Kidney epithelial cell (primary cell): ENCODE results near the gene PLA2G4E. TPM values are rescaled to one million over a fixed set of nuclear protein-coding genes. Genes with fewer than 3 reads are reported as not detected.

ENCODE experiments used
- DNase-seq: peaks from one replicate; pipeline ENCODE4 v3.0.0-alpha.2; 2010; ENCODE audit warnings: low read depth
- H3K27me3 ChIP-seq: 2 replicates; pipeline ENCODE4 v1.6.0; 2011; ENCODE audit warnings: low read length; ENCODE audit not compliant: control insufficient read depth, insufficient read depth
- H3K36me3 ChIP-seq: 2 replicates; pipeline ENCODE4 v1.5.1; 2011; ENCODE audit warnings: low read length; ENCODE audit not compliant: control insufficient read depth, insufficient read depth
- H3K4me3 ChIP-seq: 2 replicates; pipeline ENCODE4 v1.5.1; 2011; ENCODE audit warnings: low read depth, mild to moderate bottlenecking, control low read depth, low read length
- CTCF ChIP-seq: IDR thresholded peaks from 2 replicates; pipeline ENCODE4 v1.5.1; 2011; ENCODE audit warnings: mild to moderate bottlenecking, moderate library complexity, low read length, control low read depth, inconsistent platforms; ENCODE audit not compliant: insufficient read depth, poor library complexity, severe bottlenecking
- total RNA-seq: library from RNA; depleted of rRNA; stranded (reverse); fragments of >200 nt; gene quantifications from 2 replicates; pipeline ENCODE4 v1.2.3, GENCODE V29; 2015

Gene PLA2G4E
- total RNA-seq, 1 donor from 2014 or later: not detected

GRCh38 chr15:42048821-42049200 is 28.0 kb upstream of the PLA2G4E start:
- H3K27me3 ChIP-seq: peaks cover 3% of the 10 kb centered on the region
- TF ChIP-seq CTCF: no peak
- no peak overlapping the region for H3K4me3 ChIP-seq
- DNase-seq: no peak
- no peaks in the 10 kb centered on the region for H3K36me3 ChIP-seq

- no peak for TF ChIP-seq CTCF
- DNase-seq: no peak
- Histone ChIP-seq H3K27me3 (peaks cover 3% of the 10 kb centered on the region), H3K4me3 (no peak overlapping the region), H3K36me3 (no peaks in the 10 kb centered on the region)
These were observed 27.4 kb upstream of the PLA2G4E start for GRCh38 chr15:42048080-42048820.

- Histone ChIP-seq H3K36me3 (no peaks in the 10 kb centered on the region), H3K4me3 (no peak overlapping the region), H3K27me3 (peaks cover 3% of the 10 kb centered on the region)
- TF ChIP-seq CTCF: no peak
- no peak for DNase-seq
These were observed 25.8 kb upstream of the PLA2G4E start for GRCh38 chr15:42046597-42046996.

GRCh38 chr15:42045211-42045615 is 24.4 kb upstream of the PLA2G4E start:
- no peak for DNase-seq
- TF ChIP-seq CTCF: no peak
- H3K4me3 ChIP-seq: no peak overlapping the region
- no peaks in the 10 kb centered on the region for H3K36me3 ChIP-seq
- peaks cover 3% of the 10 kb centered on the region for H3K27me3 ChIP-seq

- Histone ChIP-seq H3K36me3 (no peaks in the 10 kb centered on the region), H3K4me3 (no peak overlapping the region), H3K27me3 (no peaks in the 10 kb centered on the region)
- DNase-seq: no peak
- no peak for TF ChIP-seq CTCF
These were observed 22.0 kb upstream of the PLA2G4E start for GRCh38 chr15:42042602-42043400.
